Esophagus muscularis mucosa (tissue), 4 donors: ENCODE measurements around the gene TRHDE. TPM values are rescaled to one million over a fixed set of nuclear protein-coding genes. Genes with fewer than 3 reads are reported as not detected.

ENCODE experiments used
- DNase-seq: peaks from one replicate; pipeline ENCODE4 v3.0.0-alpha.2; 2017; ENCODE audit errors: extremely low spot score
- H3K27ac ChIP-seq, 4 donors: fragments of 200-600 bp; sonication (generic); replicated peaks in 1 of 4; 1 replicate in 3 of 4; 2 replicates in 1 of 4; pipeline ENCODE4 v1.5.1; 2016 to 2019; ENCODE audit warnings: mild to moderate bottlenecking in 1 of 4
- H3K27me3 ChIP-seq, 4 donors: fragments of 200-600 bp; sonication (generic); one replicate each; pipeline versions ENCODE4 v1.5.1 to v1.6.0; 2016 to 2019
- H3K36me3 ChIP-seq, 4 donors: fragments of 200-600 bp; sonication (generic); one replicate each; pipeline ENCODE4 v1.5.1; 2016 to 2019
- H3K4me1 ChIP-seq, 4 donors: fragments of 200-600 bp; sonication (generic); one replicate each; pipeline ENCODE4 v1.5.1; 2016 to 2019
- H3K4me3 ChIP-seq, 4 donors: fragments of 200-600 bp; sonication (generic); 1 replicate in 2 of 4; 2 replicates in 2 of 4; pipeline ENCODE4 v1.5.1; 2016 to 2019; ENCODE audit warnings: mild to moderate bottlenecking in 4 of 4, moderate library complexity in 1 of 4
- H3K9me3 ChIP-seq, 4 donors: fragments of 200-600 bp; sonication (generic); 1 replicate in 3 of 4; 2 replicates in 1 of 4; pipeline ENCODE4 v1.5.1; 2016 to 2019
- EP300 ChIP-seq: sonication (generic); formaldehyde crosslinking; IDR thresholded peaks from one replicate; pipeline ENCODE4 v1.6.1; 2017; ENCODE audit warnings: antibody characterized with exemption
- POLR2A ChIP-seq: fragments of 450-650 bp; IDR thresholded peaks from one replicate; pipeline ENCODE4 v1.6.1; 2017; ENCODE audit warnings: antibody characterized with exemption, moderate library complexity, mild to moderate bottlenecking, low read depth
- POLR2AphosphoS5 ChIP-seq, 2 donors: sonication (generic); formaldehyde crosslinking; IDR thresholded peaks; one replicate each; pipeline ENCODE4 v1.6.1; 2017; ENCODE audit warnings: antibody characterized with exemption in 2 of 2
- WGBS: methylation state at CpG from one replicate; pipeline ENCODE4 v1.1.5; 2018; 5-methylcytosine and 5-hydroxymethylcytosine counted together
- intact Hi-C: fragments of 100-400 bp; cut with DNase I; formaldehyde crosslinking; loops from one replicate; pipeline ENCODE4 v1.15.1; 2023
- total RNA-seq, 4 donors: library from RNA; depleted of rRNA; stranded (reverse); fragments of >200 nt; gene quantifications; one replicate each; pipeline versions ENCODE4 v1.1.0 to v1.2.1, GENCODE V29; 2016
- TF ChIP-seq, protein P1 (sequence below), 3 experiments: fragments of 200-600 bp in 2 of 3; fragments of 450-650 bp in 1 of 3; sonication (generic) in 2 of 3; IDR thresholded peaks; one replicate each; pipeline ENCODE4 v1.5.1; 2017 to 2019; ENCODE audit warnings: antibody characterized with exemption in 3 of 3, mild to moderate bottlenecking in 2 of 3, moderate library complexity in 1 of 3

Gene TRHDE
- total RNA-seq, 4 donors from 2014 or later, result 0.33 to 1.2 (median 0.74) TPM

GRCh38 chr12:72281126-72281525 is 9.0 kb downstream of the TRHDE start:
- Histone ChIP-seq H3K9me3 (no peaks in the 10 kb centered on the region), H3K36me3 (no peaks in the 10 kb centered on the region), H3K27me3 (peaks cover 0 to 33% (median 0%) of the 10 kb centered on the region in 4 donors), H3K4me1 (no peaks in the 10 kb centered on the region), H3K27ac (no peak overlapping the region), H3K4me3 (no peak overlapping the region)
- WGBS, result 72% methylated on average over 4 of the region's 4 CpGs
- DNase-seq, result no peak
- TF ChIP-seq EP300 (no peak), POLR2A (no peak), POLR2AphosphoS5 (IDR thresholded peaks at IDR 0.05) (no peak)
- TF ChIP-seq, protein P1, sequence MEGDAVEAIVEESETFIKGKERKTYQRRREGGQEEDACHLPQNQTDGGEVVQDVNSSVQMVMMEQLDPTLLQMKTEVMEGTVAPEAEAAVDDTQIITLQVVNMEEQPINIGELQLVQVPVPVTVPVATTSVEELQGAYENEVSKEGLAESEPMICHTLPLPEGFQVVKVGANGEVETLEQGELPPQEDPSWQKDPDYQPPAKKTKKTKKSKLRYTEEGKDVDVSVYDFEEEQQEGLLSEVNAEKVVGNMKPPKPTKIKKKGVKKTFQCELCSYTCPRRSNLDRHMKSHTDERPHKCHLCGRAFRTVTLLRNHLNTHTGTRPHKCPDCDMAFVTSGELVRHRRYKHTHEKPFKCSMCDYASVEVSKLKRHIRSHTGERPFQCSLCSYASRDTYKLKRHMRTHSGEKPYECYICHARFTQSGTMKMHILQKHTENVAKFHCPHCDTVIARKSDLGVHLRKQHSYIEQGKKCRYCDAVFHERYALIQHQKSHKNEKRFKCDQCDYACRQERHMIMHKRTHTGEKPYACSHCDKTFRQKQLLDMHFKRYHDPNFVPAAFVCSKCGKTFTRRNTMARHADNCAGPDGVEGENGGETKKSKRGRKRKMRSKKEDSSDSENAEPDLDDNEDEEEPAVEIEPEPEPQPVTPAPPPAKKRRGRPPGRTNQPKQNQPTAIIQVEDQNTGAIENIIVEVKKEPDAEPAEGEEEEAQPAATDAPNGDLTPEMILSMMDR (IDR thresholded peaks at IDR 0.05), result no peak
- intact Hi-C loops, result loop anchor here (10.0 kb wide), 1 partner anchor 266 kb away; no protein-coding TSS in a partner anchor

DNA sequence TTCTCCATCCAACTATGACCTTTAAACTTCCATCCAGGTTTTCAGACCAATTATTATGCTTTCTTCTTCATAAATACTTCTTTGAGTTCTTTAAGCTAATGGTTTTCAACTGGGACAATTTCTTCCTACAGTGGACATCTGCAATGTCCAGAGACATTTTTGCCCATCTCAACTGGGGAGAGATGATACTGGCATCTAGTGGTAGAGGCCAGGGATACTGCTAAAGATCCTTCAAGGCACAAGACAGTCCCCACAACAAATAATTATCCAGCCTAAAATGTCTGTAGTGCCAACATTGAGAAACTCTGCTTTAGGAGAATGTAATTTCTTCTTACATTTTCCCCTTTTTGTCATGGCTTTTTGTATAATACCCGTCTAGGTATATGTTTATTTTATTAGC is 10.6 kb downstream of the TRHDE start:
- peaks cover 0 to 20% (median 0%) of the 10 kb centered on the region in 4 donors for H3K27me3 ChIP-seq
- 54% methylated on average over 1 of the region's 1 CpG for whole genome bisulfite sequencing
- no peak overlapping the region for H3K27ac ChIP-seq
- H3K4me3 ChIP-seq, result no peak overlapping the region
- TF ChIP-seq POLR2A (no peak), EP300 (no peak)
- TF ChIP-seq, protein P1 (IDR thresholded peaks at IDR 0.05), result peak in 2 of 3 experiments; percentile 19 to 30
- DNase-seq, result no peak
- no peaks in the 10 kb centered on the region for H3K9me3 ChIP-seq
- no peaks in the 10 kb centered on the region for H3K36me3 ChIP-seq
- intact Hi-C loops, result loop anchor here (10.0 kb wide), 1 partner anchor 268 kb away; no protein-coding TSS in a partner anchor
- no peaks in the 10 kb centered on the region for H3K4me1 ChIP-seq

GRCh38 chr12:72285861-72286260 is 13.7 kb downstream of the TRHDE start:
- intact Hi-C loops, result loop anchor here (10.0 kb wide), 1 partner anchor 271 kb away; no protein-coding TSS in a partner anchor
- TF ChIP-seq EP300 (no peak), POLR2AphosphoS5 (IDR thresholded peaks at IDR 0.05) (no peak), POLR2A (no peak)
- TF ChIP-seq, protein P1 (IDR thresholded peaks at IDR 0.05), result no peak
- DNase-seq, result no peak
- Histone ChIP-seq H3K4me1 (no peaks in the 10 kb centered on the region), H3K36me3 (no peaks in the 10 kb centered on the region), H3K9me3 (no peaks in the 10 kb centered on the region), H3K4me3 (no peak overlapping the region), H3K27ac (no peak overlapping the region), H3K27me3 (no peaks in the 10 kb centered on the region)
- 73% methylated on average over 1 of the region's 1 CpG for WGBS

- 78% methylated on average over 3 of the region's 3 CpGs for WGBS
- intact Hi-C loops, result loop anchor here (10.0 kb wide), 1 partner anchor 272 kb away; no protein-coding TSS in a partner anchor
- Histone ChIP-seq H3K9me3 (no peaks in the 10 kb centered on the region), H3K27ac (no peak overlapping the region), H3K4me1 (no peaks in the 10 kb centered on the region), H3K36me3 (no peaks in the 10 kb centered on the region), H3K27me3 (no peaks in the 10 kb centered on the region), H3K4me3 (no peak overlapping the region)
- DNase-seq, result no peak
- TF ChIP-seq POLR2A, result no peak
- TF ChIP-seq POLR2AphosphoS5 (IDR thresholded peaks at IDR 0.05), result no peak
- TF ChIP-seq EP300, result no peak
- TF ChIP-seq, protein P1 (IDR thresholded peaks at IDR 0.05), result no peak
Observed at GRCh38 chr12:72286526-72286925, 14.4 kb downstream of the TRHDE start.

- TF ChIP-seq EP300 (no peak), POLR2A (no peak), POLR2AphosphoS5 (IDR thresholded peaks at IDR 0.05) (no peak)
- TF ChIP-seq, protein P1 (IDR thresholded peaks at IDR 0.05), result no peak
- no peak overlapping the region for H3K27ac ChIP-seq
- no peaks in the 10 kb centered on the region for H3K4me1 ChIP-seq
- H3K36me3 ChIP-seq, result no peaks in the 10 kb centered on the region
- no peaks in the 10 kb centered on the region for H3K27me3 ChIP-seq
- WGBS, result 87% methylated on average over 3 of the region's 3 CpGs
- H3K9me3 ChIP-seq, result no peaks in the 10 kb centered on the region
- H3K4me3 ChIP-seq, result no peak overlapping the region
- DNase-seq, result no peak
- intact Hi-C loops, result loop anchor here (10.0 kb wide), 1 partner anchor 274 kb away; no protein-coding TSS in a partner anchor
Observed at GRCh38 chr12:72288436-72288835, 16.3 kb downstream of the TRHDE start.
